Measurements from ENCODE around the gene SDC3.

DNA sequence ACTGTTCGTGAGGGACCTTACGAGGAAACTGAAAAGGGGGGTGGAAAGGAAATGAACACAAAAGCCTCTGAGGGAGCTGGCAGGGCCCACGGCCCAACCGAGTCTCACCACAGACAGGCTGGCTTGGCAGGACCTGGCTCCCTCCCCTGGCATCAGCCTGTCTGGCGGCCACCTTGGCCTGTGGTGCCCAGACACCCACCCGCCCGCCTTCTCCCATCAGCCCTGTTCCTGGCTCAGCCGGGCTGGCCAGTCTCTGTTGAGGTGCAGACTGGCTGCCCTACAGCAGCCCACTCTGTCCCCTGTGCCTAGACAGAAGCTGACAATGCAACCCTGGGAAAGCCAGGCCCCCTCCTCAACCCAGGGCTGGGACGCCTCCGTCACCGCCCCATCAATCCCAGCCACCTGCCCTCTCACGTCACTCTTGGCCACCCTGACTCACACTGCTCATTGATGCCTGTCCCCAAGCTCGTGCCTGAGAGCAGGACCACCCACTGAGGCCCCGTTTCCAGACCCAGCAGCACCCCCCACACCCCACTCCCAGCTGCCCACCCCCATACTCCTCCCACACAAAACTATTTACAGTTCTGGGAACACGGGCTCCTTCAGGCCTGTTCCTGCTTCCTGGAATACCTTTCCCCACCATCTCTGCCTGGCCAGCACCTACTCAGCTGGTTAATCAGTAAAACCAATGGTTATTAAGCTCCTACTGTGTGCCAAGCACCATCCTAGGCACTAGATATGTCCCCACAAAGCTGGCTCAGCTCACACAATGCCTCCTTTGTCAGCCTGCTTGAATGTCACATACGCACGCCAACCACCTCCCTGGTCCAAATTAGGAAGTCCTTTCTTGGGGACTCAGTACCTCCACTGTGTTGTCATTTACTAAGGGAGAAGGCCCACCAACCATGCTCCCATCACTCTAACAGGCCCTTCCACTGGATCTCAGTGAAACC, 22.7 kb downstream of the SDC3 start:
- TF ChIP-seq, protein P1, sequence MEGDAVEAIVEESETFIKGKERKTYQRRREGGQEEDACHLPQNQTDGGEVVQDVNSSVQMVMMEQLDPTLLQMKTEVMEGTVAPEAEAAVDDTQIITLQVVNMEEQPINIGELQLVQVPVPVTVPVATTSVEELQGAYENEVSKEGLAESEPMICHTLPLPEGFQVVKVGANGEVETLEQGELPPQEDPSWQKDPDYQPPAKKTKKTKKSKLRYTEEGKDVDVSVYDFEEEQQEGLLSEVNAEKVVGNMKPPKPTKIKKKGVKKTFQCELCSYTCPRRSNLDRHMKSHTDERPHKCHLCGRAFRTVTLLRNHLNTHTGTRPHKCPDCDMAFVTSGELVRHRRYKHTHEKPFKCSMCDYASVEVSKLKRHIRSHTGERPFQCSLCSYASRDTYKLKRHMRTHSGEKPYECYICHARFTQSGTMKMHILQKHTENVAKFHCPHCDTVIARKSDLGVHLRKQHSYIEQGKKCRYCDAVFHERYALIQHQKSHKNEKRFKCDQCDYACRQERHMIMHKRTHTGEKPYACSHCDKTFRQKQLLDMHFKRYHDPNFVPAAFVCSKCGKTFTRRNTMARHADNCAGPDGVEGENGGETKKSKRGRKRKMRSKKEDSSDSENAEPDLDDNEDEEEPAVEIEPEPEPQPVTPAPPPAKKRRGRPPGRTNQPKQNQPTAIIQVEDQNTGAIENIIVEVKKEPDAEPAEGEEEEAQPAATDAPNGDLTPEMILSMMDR (IDR thresholded peaks at IDR 0.05) = no peak
- no peak for TF ChIP-seq POLR2A (IDR thresholded peaks at IDR 0.05)
